Nucleus accumbens (tissue), 56 donors: ENCODE results near the gene HOMER3.
A peak's percentile ranks its signal among the peaks of the same experiment; 100 is the strongest.

Source experiments
- DNase-seq, 56 donors: peaks; one replicate each; lab custom pipeline; 2025; lab: John Stamatoyannopoulos, UW

The HOMER3 gene

GRCh38 chr19:18889949-18890745 is 50.9 kb downstream of the HOMER3 start:
- DNase-seq, result no peak

GRCh38 chr19:18886972-18887371 is 54.0 kb downstream of the HOMER3 start:
- DNase-seq, result no peak

DNA sequence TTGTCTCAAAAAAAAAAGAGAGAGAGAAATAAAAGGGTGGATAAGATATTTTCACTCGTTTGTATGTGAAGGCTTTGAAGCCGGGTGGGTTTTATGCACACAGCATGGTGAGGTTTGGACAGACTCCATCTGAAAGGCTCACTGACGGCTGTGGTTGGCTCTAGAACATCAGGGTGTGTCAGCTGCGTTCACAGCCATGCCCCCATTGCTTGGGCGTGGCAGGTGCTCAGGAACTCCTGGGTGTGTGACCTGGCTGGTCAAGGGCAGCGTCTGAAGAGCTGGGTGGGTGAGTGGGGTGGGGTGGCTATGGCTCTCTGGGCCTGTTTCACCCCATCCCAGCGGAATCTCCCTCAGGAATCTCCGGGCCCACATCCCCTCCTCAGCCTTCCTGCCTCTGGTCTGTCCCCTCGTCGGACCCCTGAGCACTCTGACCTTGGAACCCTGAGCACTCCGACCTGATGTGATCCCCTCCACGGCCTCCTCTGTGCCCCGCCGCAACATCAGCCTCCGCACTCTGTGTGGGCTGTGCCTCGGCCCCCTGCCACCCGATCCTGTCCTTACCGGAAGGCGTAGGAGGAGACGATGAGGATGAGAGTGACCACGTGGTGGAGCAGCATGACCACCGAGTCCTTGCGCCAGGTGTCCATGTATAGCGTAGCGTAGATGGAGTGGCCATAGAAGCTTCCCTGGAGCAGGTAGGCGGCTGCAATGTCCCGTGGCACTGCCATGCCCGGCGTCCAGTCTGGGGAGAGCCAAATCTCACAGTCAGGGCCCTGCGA is 57.3 kb downstream of the HOMER3 start:
- no peak for DNase-seq

DNA sequence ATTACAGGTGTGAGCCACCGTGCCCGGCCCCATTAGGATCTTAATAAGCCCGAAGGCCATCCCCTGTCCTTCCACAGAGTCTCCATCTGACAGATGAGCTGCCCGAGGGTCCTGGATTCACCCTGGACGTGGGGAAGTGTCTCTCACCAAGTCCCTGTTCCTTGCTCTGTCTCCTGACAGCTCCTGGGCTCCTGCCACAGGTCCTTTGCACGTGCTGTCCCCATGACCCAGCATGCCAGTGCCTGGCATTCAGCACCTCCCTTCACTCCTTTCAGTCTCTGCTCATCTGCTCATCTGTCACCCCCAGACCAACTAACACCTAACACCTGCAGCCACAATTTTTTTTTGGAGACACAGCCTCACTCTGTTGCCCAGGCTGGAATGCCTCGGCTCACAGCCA is 59.5 kb downstream of the HOMER3 start:
- no peak for DNase-seq

- peak in 3 of 56 donors; percentile 23 to 64 (median 34) for DNase-seq
Measured at GRCh38 chr19:18879579-18880373, 61.2 kb downstream of the HOMER3 start.
